HepG2 (cell line): ENCODE measurements around the gene EIF5A2. TPM values are rescaled to one million over a fixed set of nuclear protein-coding genes. Genes with fewer than 3 reads are reported as not detected.
A peak's percentile ranks its signal among the peaks of the same experiment; 100 is the strongest.

Experiments
- ATAC-seq: fragments of 200-7000 bp; cut with Tn5 transposase; 3 replicates; pipeline ENCODE4 v1.9.1; 2020; ENCODE audit warnings: mild to moderate bottlenecking, moderate library complexity
- BruUV-seq: library from RNA; stranded (reverse); fragments of 400-500 nt; replicated peaks from 2 replicates; lab custom pipeline; 2021; lab: Mats Ljungman, UMichigan
- CTCF ChIA-PET: fragments of 300-600 bp; formaldehyde crosslinking; extraction: SDS; loops from one replicate; lab custom pipeline; 2021; ENCODE audit warnings: low total read pairs, inconsistent platforms, low intra/inter-chr PET ratio; lab: Yijun Ruan, JAX
- POLR2A ChIA-PET: fragments of 350-600 bp; sonication (Branson Sonifier 250); formaldehyde crosslinking; loops from one replicate; lab custom pipeline; 2020; ENCODE audit warnings: antibody characterized with exemption, inconsistent platforms; lab: Yijun Ruan, JAX
- DNase-seq: peaks from one replicate; pipeline ENCODE4 v3.0.0-alpha.2; 2015; ENCODE audit warnings: low spot score
- FAIRE-seq: peaks from 3 replicates; lab custom pipeline; 2011; peaks lifted over from hg19 to GRCh38; lab: Jason Lieb, UNC
- H2AFZ ChIP-seq: one replicate; pipeline ENCODE4 v1.6.1; 2011; ENCODE audit warnings: low read length, inconsistent platforms
- H3K27ac ChIP-seq: fragments of 300-600 bp; 3 replicates; pipeline ENCODE4 v1.8.0; 2011; ENCODE audit warnings: mixed run types, mild to moderate bottlenecking, mixed read lengths, low read length, inconsistent platforms; ENCODE audit not compliant: insufficient read depth; ENCODE audit errors: extremely low read length
- H3K27me3 ChIP-seq, 2 experiments: fragments of 200-600 bp in 1 of 2; 2 replicates in 1 of 2; 3 replicates in 1 of 2; pipeline versions ENCODE4 v1.6.0 to v1.8.0; 2011; ENCODE audit warnings: low read length in 2 of 2, mild to moderate bottlenecking in 2 of 2, moderate library complexity in 2 of 2, inconsistent platforms in 1 of 2; ENCODE audit not compliant: insufficient read depth in 2 of 2, control insufficient read depth in 1 of 2
- H3K36me3 ChIP-seq, 2 experiments: fragments of 200-600 bp in 1 of 2; replicated peaks in 1 of 2; 2 replicates in 1 of 2; 3 replicates in 1 of 2; pipeline versions ENCODE4 v1.5.1 to v1.8.0; 2011; ENCODE audit warnings: low read length in 2 of 2, inconsistent platforms in 1 of 2; ENCODE audit not compliant: insufficient read depth in 2 of 2, control insufficient read depth in 1 of 2
- H3K4me1 ChIP-seq: 2 replicates; pipeline ENCODE4 v1.5.1; 2012; ENCODE audit warnings: low read length, inconsistent platforms; ENCODE audit not compliant: insufficient read depth
- H3K4me2 ChIP-seq: 2 replicates; pipeline ENCODE4 v1.6.0; 2011; ENCODE audit warnings: low read depth, low read length, inconsistent platforms
- H3K4me3 ChIP-seq, 3 experiments: fragments of 200-600 bp in 1 of 3; sonication (generic), shearing (Covaris generic) in 1 of 3; replicated peaks in 1 of 3; 2 replicates each; pipeline ENCODE4 v1.5.1; 2011 to 2016; ENCODE audit warnings: low read length in 3 of 3, inconsistent platforms in 2 of 3, low read depth in 2 of 3, mild to moderate bottlenecking in 2 of 3, control low read depth in 1 of 3, mixed read lengths in 1 of 3; ENCODE audit not compliant: insufficient read depth in 1 of 3
- H3K79me2 ChIP-seq: one replicate; pipeline ENCODE4 v1.6.1; 2011; ENCODE audit warnings: low read length, inconsistent platforms; ENCODE audit not compliant: insufficient read depth
- H3K9ac ChIP-seq: 2 replicates; pipeline ENCODE4 v1.6.0; 2011; ENCODE audit warnings: mild to moderate bottlenecking, low read depth, low read length, inconsistent platforms; ENCODE audit not compliant: insufficient read depth
- H3K9me3 ChIP-seq: 2 replicates; pipeline ENCODE4 v1.5.1; 2012; ENCODE audit warnings: mild to moderate bottlenecking, low read length
- H4K20me1 ChIP-seq: 2 replicates; pipeline ENCODE4 v1.6.0; 2011; ENCODE audit warnings: inconsistent platforms, mild to moderate bottlenecking, low read length, moderate library complexity; ENCODE audit not compliant: insufficient read depth
- FOXC1 ChIP-seq: sonication (generic); formaldehyde crosslinking; IDR thresholded peaks from 2 replicates; pipeline ENCODE4 v1.8.0; 2022; ENCODE audit warnings: mild to moderate bottlenecking, missing genetic modification reagents, borderline replicate concordance
- PHF21A ChIP-seq: sonication (generic); formaldehyde crosslinking; IDR thresholded peaks from 2 replicates; pipeline ENCODE4 v1.5.0; 2020; ENCODE audit warnings: mild to moderate bottlenecking, missing genetic modification reagents
- ZNF572 ChIP-seq: sonication (generic); formaldehyde crosslinking; IDR thresholded peaks from 2 replicates; pipeline ENCODE4 v1.5.1; 2020; ENCODE audit warnings: mild to moderate bottlenecking, missing genetic modification reagents
- WGBS: methylation state at CpG from one replicate; pipeline ENCODE4 v1.1.6; 2017; ENCODE audit warnings: low lambda C conversion rate; 5-methylcytosine and 5-hydroxymethylcytosine counted together
- in situ Hi-C: cut with HindIII; loops from 2 replicates; pipeline ENCODE4 v1.10.0; 2017; ENCODE audit warnings: low pct_unique_long_range_greater_than_20kb; ENCODE audit not compliant: extremely low pct_ligation_motif_present
- intact Hi-C: fragments of 100-400 bp; cut with micrococcal nuclease; formaldehyde crosslinking; loops from one replicate; pipeline ENCODE4 v1.10.0; 2022; ENCODE audit not compliant: unreplicated experiment
- polyA plus RNA-seq, 8 experiments: library from polyadenylated mRNA; depleted of rRNA in 3 of 8; stranded (reverse) in 7 of 8; unstranded in 1 of 8; fragments of >200 nt; fragmentation: Illumina TruSeq in 4 of 8; extraction: Trizol in 4 of 8; gene quantifications; 2 replicates each; pipeline versions ENCODE4 v1.2.1 to v1.2.3, GENCODE V29; 2011 to 2016; ENCODE audit warnings: low read depth in 4 of 8, missing spikeins in 1 of 8, mixed read lengths in 1 of 8; ENCODE audit not compliant: insufficient read depth in 1 of 8
- total RNA-seq, 5 experiments: library from RNA; depleted of rRNA; stranded (reverse); fragments of >200 nt; fragmentation: Illumina TruSeq; extraction: Trizol; gene quantifications; 2 replicates each; pipeline ENCODE4 v1.2.3, GENCODE V29; 2016; ENCODE audit warnings: low read depth in 1 of 5
- TF ChIP-seq, protein P1 (sequence below): sonication (generic); formaldehyde crosslinking; IDR thresholded peaks from 2 replicates; pipeline ENCODE4 v1.4.0; 2020; ENCODE audit warnings: missing genetic modification reagents, borderline replicate concordance
- TF ChIP-seq, protein P2 (sequence below), 2 experiments: sonication (generic) in 1 of 2; formaldehyde crosslinking in 1 of 2; IDR thresholded peaks; 2 replicates each; pipeline versions ENCODE4 v1.4.0 to v1.6.1; 2018 to 2020; ENCODE audit warnings: missing genetic modification reagents in 2 of 2, borderline replicate concordance in 1 of 2, low read depth in 1 of 2, mild to moderate bottlenecking in 1 of 2, missing biosample characterization in 1 of 2
- TF ChIP-seq, protein P3 (sequence below): sonication (generic); formaldehyde crosslinking; conservative IDR thresholded peaks from 2 replicates; pipeline ENCODE4 v1.8.0; 2022; ENCODE audit warnings: mild to moderate bottlenecking, moderate library complexity, missing genetic modification reagents
- TF ChIP-seq, protein P4 (sequence below): sonication (generic); formaldehyde crosslinking; IDR thresholded peaks from 2 replicates; pipeline ENCODE4 v1.4.0; 2020; ENCODE audit warnings: missing genetic modification reagents
- TF ChIP-seq, protein P5 (sequence below): sonication (generic); formaldehyde crosslinking; IDR thresholded peaks from 2 replicates; pipeline ENCODE4 v1.5.0; 2020; ENCODE audit warnings: mild to moderate bottlenecking, missing genetic modification reagents

Gene EIF5A2
- total and polyA plus RNA-seq, 2 of the 13 experiments (the other 11 are each of a cell fraction or from before 2014, with no cell fraction given): 3.5 to 9.4 TPM

DNA sequence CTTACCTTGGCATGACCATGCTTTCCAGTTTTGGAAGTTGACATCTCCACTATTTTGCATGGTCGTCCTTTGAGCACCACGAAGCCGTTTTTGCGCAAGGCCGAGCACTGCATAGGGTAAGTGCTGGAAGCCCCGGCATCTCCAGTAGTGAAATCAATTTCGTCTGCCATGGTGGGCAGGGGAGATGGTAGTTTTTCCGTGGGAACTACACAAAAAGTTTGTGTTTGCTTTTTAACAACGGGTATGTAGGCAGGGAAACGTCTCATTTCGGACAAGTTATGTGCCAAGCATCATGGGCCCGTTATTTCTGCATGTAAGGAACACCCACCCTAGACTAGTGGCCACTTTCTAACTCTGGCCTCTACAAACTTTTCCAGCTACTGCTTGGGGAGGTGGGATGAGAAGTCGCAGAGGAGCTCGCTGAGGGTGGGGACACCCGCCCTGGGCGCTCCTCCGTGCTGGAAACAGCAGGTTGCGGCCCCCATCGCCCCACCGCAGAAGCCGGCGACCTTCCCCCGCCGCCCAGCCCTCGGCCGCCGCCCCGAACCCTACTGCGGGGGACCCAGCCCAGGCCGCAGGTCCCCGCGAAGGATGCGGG, 701 bp downstream of the EIF5A2 start:
- no TSS peak for BruUV-seq
- POLR2A ChIA-PET: interaction anchor here (0.9 to 3.0 kb wide), 2 partner anchors 24 to 38 kb away, joined by 3 to 30 read pairs; partner anchors contain the start of gene RPL22L1
- intact Hi-C loops: loop anchor here (2.0 kb wide), 1 partner anchor 39 kb away; no protein-coding TSS in a partner anchor
- TF ChIP-seq, protein P1, sequence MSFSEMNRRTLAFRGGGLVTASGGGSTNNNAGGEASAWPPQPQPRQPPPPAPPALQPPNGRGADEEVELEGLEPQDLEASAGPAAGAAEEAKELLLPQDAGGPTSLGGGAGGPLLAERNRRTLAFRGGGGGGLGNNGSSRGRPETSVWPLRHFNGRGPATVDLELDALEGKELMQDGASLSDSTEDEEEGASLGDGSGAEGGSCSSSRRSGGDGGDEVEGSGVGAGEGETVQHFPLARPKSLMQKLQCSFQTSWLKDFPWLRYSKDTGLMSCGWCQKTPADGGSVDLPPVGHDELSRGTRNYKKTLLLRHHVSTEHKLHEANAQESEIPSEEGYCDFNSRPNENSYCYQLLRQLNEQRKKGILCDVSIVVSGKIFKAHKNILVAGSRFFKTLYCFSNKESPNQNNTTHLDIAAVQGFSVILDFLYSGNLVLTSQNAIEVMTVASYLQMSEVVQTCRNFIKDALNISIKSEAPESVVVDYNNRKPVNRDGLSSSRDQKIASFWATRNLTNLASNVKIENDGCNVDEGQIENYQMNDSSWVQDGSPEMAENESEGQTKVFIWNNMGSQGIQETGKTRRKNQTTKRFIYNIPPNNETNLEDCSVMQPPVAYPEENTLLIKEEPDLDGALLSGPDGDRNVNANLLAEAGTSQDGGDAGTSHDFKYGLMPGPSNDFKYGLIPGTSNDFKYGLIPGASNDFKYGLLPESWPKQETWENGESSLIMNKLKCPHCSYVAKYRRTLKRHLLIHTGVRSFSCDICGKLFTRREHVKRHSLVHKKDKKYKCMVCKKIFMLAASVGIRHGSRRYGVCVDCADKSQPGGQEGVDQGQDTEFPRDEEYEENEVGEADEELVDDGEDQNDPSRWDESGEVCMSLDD (CRISPR knock-in tag): 0 out of 2 replicates have a peak, but pooled peaks have one; percentile 23
- TF ChIP-seq, protein P2, sequence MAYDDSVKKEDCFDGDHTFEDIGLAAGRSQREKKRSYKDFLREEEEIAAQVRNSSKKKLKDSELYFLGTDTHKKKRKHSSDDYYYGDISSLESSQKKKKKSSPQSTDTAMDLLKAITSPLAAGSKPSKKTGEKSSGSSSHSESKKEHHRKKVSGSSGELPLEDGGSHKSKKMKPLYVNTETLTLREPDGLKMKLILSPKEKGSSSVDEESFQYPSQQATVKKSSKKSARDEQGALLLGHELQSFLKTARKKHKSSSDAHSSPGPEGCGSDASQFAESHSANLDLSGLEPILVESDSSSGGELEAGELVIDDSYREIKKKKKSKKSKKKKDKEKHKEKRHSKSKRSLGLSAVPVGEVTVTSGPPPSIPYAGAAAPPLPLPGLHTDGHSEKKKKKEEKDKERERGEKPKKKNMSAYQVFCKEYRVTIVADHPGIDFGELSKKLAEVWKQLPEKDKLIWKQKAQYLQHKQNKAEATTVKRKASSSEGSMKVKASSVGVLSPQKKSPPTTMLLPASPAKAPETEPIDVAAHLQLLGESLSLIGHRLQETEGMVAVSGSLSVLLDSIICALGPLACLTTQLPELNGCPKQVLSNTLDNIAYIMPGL (CRISPR knock-in tag; IDR thresholded peaks at IDR 0.05; ENCODE audit: borderline replicate concordance in 1 of 2, low read depth in 1 of 2): peak in 1 of 2 experiments; percentile 9; a peak in 1 of 4 replicates
- TF ChIP-seq FOXC1 (CRISPR knock-in tag) (0 out of 2 replicates have a peak, but pooled peaks have one; percentile 18), ZNF572 (CRISPR knock-in tag) (no peak), PHF21A (CRISPR knock-in tag) (no peak)
- TF ChIP-seq, protein P3, sequence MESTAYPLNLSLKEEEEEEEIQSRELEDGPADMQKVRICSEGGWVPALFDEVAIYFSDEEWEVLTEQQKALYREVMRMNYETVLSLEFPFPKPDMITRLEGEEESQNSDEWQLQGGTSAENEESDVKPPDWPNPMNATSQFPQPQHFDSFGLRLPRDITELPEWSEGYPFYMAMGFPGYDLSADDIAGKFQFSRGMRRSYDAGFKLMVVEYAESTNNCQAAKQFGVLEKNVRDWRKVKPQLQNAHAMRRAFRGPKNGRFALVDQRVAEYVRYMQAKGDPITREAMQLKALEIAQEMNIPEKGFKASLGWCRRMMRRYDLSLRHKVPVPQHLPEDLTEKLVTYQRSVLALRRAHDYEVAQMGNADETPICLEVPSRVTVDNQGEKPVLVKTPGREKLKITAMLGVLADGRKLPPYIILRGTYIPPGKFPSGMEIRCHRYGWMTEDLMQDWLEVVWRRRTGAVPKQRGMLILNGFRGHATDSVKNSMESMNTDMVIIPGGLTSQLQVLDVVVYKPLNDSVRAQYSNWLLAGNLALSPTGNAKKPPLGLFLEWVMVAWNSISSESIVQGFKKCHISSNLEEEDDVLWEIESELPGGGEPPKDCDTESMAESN (CRISPR knock-in tag): 0 out of 2 replicates have a peak, but pooled peaks have one; percentile 7
- TF ChIP-seq, protein P4, sequence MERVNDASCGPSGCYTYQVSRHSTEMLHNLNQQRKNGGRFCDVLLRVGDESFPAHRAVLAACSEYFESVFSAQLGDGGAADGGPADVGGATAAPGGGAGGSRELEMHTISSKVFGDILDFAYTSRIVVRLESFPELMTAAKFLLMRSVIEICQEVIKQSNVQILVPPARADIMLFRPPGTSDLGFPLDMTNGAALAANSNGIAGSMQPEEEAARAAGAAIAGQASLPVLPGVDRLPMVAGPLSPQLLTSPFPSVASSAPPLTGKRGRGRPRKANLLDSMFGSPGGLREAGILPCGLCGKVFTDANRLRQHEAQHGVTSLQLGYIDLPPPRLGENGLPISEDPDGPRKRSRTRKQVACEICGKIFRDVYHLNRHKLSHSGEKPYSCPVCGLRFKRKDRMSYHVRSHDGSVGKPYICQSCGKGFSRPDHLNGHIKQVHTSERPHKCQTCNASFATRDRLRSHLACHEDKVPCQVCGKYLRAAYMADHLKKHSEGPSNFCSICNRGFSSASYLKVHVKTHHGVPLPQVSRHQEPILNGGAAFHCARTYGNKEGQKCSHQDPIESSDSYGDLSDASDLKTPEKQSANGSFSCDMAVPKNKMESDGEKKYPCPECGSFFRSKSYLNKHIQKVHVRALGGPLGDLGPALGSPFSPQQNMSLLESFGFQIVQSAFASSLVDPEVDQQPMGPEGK (CRISPR knock-in tag): 0 out of 2 replicates have a peak, but pooled peaks have one; percentile 4
- TF ChIP-seq, protein P5, sequence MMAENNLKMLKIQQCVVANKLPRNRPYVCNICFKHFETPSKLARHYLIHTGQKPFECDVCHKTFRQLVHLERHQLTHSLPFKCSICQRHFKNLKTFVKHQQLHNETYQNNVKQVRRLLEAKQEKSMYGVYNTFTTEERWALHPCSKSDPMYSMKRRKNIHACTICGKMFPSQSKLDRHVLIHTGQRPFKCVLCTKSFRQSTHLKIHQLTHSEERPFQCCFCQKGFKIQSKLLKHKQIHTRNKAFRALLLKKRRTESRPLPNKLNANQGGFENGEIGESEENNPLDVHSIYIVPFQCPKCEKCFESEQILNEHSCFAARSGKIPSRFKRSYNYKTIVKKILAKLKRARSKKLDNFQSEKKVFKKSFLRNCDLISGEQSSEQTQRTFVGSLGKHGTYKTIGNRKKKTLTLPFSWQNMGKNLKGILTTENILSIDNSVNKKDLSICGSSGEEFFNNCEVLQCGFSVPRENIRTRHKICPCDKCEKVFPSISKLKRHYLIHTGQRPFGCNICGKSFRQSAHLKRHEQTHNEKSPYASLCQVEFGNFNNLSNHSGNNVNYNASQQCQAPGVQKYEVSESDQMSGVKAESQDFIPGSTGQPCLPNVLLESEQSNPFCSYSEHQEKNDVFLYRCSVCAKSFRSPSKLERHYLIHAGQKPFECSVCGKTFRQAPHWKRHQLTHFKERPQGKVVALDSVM (CRISPR knock-in tag): no peak

More for the DNA sequence above, 701 bp downstream of the EIF5A2 start:
- peak overlapping the region; percentile 57 to 87 (median 82) for H3K4me3 ChIP-seq
- H3K27me3 ChIP-seq: no peaks in the 10 kb centered on the region
- FAIRE-seq (no peak), ATAC-seq (peak; percentile 51), DNase-seq (peak; percentile 9)
- H4K20me1 ChIP-seq: no peaks in the 10 kb centered on the region
- CTCF ChIA-PET: no interaction called here
- in situ Hi-C loops: no loop called here
- H3K79me2 ChIP-seq: no peaks in the 10 kb centered on the region
- no peak overlapping the region for H3K27ac ChIP-seq
- peak overlapping the region; percentile 65 for H3K9ac ChIP-seq
- peak overlapping the region; percentile 95 for H3K4me2 ChIP-seq
- 3% methylated on average over 12 of the region's 33 CpGs for WGBS
- peaks cover 36% of the 10 kb centered on the region for H3K4me1 ChIP-seq
- peak overlapping the region; percentile 30 for H2AFZ ChIP-seq
- no peaks in the 10 kb centered on the region for H3K36me3 ChIP-seq
- peaks cover 8% of the 10 kb centered on the region for H3K9me3 ChIP-seq
